Transverse colon (tissue), 3 donors: ENCODE measurements around the gene CYP2B6.
"Not testable (repeated sequence)": the region's sequence is repeated elsewhere in the genome, so short reads cannot be mapped to it uniquely, and the experiment has no call there.

Source experiments
- POLR2A ChIP-seq: fragments of 450-650 bp; IDR thresholded peaks from one replicate; pipeline ENCODE4 v1.6.1; 2016; ENCODE audit warnings: antibody characterized with exemption, mild to moderate bottlenecking, moderate library complexity
- TF ChIP-seq, protein P1 (sequence below), 5 experiments: fragments of 200-600 bp in 3 of 5; fragments of 450-650 bp in 2 of 5; sonication (generic) in 3 of 5; IDR thresholded peaks; 1 replicate in 2 of 5; 2 replicates in 3 of 5; pipeline ENCODE4 v1.5.1; 2016 to 2017; ENCODE audit warnings: antibody characterized with exemption in 5 of 5, inconsistent platforms in 3 of 5, mild to moderate bottlenecking in 2 of 5, moderate library complexity in 1 of 5

DNA sequence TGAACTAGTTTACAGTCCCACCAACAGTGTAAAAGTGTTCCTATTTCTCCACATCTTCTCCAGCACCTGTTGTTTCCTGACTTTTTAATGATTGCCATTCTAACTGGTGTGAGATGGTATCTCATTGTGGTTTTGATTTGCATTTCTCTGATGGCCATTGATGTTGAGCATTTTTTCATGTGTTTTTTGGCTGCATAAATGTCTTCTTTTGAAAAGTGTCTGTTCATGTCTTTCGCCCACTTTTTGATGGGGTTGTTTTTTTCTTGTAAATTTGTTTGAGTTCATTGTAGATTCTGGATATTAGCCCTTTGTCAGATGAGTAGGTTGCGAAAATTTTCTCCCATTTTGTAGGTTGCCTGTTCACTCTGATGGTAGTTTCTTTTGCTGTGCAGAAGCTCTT is 7.9 kb downstream of the CYP2B6 start:
- TF ChIP-seq, protein P1, sequence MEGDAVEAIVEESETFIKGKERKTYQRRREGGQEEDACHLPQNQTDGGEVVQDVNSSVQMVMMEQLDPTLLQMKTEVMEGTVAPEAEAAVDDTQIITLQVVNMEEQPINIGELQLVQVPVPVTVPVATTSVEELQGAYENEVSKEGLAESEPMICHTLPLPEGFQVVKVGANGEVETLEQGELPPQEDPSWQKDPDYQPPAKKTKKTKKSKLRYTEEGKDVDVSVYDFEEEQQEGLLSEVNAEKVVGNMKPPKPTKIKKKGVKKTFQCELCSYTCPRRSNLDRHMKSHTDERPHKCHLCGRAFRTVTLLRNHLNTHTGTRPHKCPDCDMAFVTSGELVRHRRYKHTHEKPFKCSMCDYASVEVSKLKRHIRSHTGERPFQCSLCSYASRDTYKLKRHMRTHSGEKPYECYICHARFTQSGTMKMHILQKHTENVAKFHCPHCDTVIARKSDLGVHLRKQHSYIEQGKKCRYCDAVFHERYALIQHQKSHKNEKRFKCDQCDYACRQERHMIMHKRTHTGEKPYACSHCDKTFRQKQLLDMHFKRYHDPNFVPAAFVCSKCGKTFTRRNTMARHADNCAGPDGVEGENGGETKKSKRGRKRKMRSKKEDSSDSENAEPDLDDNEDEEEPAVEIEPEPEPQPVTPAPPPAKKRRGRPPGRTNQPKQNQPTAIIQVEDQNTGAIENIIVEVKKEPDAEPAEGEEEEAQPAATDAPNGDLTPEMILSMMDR (IDR thresholded peaks at IDR 0.05), result not testable (repeated sequence)
- not testable (repeated sequence) for TF ChIP-seq POLR2A
